IPS-20b (cell line): Measurements from ENCODE around the gene LRRC8D.
"Not testable (repeated sequence)": the region's sequence is repeated elsewhere in the genome, so short reads cannot be mapped to it uniquely, and the experiment has no call there.

ENCODE experiments used
- H3K27ac ChIP-seq: one replicate; pipeline ENCODE4 v1.5.1; 2013; ENCODE audit warnings: low read length
- H3K27me3 ChIP-seq: 2 replicates; pipeline ENCODE4 v1.6.1; 2013; ENCODE audit warnings: mild to moderate bottlenecking, low read length, inconsistent platforms; ENCODE audit not compliant: insufficient read depth
- H3K36me3 ChIP-seq: 2 replicates; pipeline ENCODE4 v1.6.1; 2013; ENCODE audit warnings: low read depth, mild to moderate bottlenecking, inconsistent platforms, low read length, moderate library complexity; ENCODE audit not compliant: insufficient read depth
- H3K4me1 ChIP-seq: 2 replicates; pipeline ENCODE4 v1.6.1; 2013; ENCODE audit warnings: mild to moderate bottlenecking, control low read depth, inconsistent platforms, low read length, moderate library complexity; ENCODE audit not compliant: insufficient read depth
- H3K4me3 ChIP-seq: 2 replicates; pipeline ENCODE4 v1.5.1; 2013; ENCODE audit warnings: mild to moderate bottlenecking, low read length, inconsistent platforms
- H3K9ac ChIP-seq: 2 replicates; pipeline ENCODE4 v1.6.1; 2013; ENCODE audit warnings: low read depth, mild to moderate bottlenecking, inconsistent platforms, low read length, moderate library complexity
- H3K9me3 ChIP-seq: 2 replicates; pipeline ENCODE4 v1.6.1; 2013; ENCODE audit warnings: mild to moderate bottlenecking, low read depth, low read length, inconsistent platforms; ENCODE audit not compliant: insufficient read depth

LRRC8D gene

GRCh38 chr1:89820422-89821321, at the start of gene LRRC8D:
Gene LRRC8D (plus strand): TSS chr1:89821032. CDS start chr1:89933069, 112,037 bp downstream.
- Histone ChIP-seq H3K27me3 (peaks cover 12% of the 10 kb centered on the region), H3K36me3 (peaks cover 14% of the 10 kb centered on the region; the same call in 1 of the 2 replicates), H3K9me3 (no peaks in the 10 kb centered on the region), H3K4me3 (peak within 1 kb of the TSS; percentile 97), H3K27ac (peak within 1 kb of the TSS; percentile 53), H3K4me1 (peaks cover 13% of the 10 kb centered on the region), H3K9ac (peak within 1 kb of the TSS; percentile 92)

DNA sequence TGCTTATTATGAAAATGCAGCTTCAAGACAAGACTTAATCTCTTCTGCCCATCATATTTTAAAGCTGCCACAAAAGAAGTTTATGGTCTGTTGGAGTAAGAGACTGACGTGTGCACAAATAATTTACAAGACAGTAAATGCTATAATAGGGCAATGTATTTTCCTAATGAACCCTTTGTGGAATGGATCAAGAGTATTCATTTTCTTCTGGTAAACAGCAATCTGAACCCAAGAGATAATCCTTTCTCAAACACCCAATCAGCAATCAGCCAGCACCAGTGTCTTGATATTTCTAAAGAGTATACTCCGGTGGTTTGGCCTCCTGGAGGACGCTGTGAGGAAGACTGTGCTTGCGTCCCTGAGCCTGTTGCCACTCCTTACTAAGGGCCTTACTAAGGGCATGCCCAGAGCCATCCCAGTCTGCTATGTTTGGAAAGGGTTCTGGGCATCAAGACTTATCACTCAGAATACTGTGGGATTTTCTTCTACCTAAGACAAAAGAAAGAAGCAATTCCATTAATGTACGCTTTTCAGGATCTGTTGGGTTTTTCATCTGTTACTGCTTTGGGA, 48.8 kb upstream of the LRRC8D start:
- H3K27me3 ChIP-seq, result no peaks in the 10 kb centered on the region
- no peak overlapping the region for H3K27ac ChIP-seq
- no peak overlapping the region for H3K9ac ChIP-seq
- no peaks in the 10 kb centered on the region for H3K4me1 ChIP-seq
- H3K36me3 ChIP-seq, result no peaks in the 10 kb centered on the region
- H3K4me3 ChIP-seq, result no peak overlapping the region
- H3K9me3 ChIP-seq, result no peaks in the 10 kb centered on the region

DNA sequence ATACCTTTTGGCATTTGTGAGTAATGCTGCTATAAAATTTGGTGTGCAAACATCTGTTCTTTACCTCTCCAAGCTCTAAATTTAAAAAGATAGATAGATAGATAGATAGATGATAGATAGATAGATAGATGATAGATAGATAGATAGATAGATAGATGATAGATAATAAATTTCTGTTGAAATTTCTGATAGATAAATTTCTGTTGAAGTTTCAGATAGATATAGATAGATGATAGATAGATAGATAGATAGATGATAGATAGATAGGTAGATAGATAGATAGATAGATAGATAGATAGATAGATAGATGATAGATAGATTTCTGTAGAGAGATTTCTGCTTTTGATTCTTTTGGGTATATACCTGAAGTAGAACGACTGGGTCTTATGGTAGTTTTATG, 44.7 kb upstream of the LRRC8D start:
- H3K4me1 ChIP-seq, H3K27me3 ChIP-seq, H3K27ac ChIP-seq, H3K36me3 ChIP-seq, H3K9ac ChIP-seq, H3K9me3 ChIP-seq, H3K4me3 ChIP-seq: not testable (repeated sequence)

DNA sequence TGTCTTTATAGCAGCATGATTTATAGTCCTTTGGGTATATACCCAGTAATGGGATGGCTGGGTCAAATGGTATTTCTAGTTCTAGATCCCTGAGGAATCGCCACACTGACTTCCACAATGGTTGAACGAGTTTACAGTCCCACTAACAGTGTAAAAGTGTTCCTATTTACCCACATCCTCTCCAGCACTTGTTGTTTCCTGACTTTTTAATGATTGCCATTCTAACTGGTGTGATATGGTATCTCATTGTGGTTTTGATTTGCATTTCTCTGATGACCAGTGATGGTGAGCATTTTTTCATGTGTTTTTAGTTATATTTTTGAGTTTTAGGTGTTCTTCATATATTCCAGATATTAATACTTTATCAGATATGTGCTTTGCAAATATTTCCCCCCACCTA, 43.6 kb upstream of the LRRC8D start:
- H3K9me3 ChIP-seq, H3K4me3 ChIP-seq, H3K9ac ChIP-seq, H3K27me3 ChIP-seq, H3K27ac ChIP-seq, H3K4me1 ChIP-seq, H3K36me3 ChIP-seq: not testable (repeated sequence)

DNA sequence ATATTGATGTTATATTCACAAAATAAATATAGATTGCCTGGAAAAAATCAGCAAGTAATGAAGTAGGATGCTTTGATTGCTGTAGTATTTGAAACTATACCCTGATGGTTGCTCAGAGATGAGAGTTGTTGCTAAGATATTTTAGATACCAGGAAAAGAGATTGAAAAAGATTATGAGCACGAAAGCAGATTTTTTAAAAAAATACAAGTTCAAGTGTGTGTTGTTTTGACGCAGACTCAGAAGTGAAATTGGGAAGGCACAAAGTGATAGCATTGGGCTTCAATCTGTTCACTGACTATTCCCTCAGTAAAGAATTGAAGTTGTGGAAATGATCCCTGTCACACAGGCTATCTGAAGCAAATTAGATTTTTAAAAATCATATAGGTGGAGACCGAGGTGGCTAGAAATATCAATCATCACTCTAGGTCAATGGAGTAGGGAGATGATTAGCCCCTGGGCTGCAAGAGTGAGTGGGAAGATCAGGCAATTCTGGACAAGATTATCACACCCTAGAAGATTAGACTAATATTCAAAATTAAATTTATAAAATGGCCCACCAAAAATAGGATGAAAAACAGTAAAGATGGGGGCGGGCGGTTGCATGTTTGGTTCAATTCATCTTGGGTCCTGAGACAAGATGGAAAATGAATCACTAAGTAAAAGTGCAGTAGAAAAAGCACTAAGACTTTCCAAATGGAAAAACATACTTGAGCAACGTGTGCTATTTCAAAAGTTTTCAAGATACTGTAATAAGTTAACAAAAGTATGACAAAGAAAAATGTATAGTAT, 41.5 kb upstream of the LRRC8D start:
- H3K9ac ChIP-seq, result no peak overlapping the region
- H3K4me1 ChIP-seq, result no peaks in the 10 kb centered on the region
- no peaks in the 10 kb centered on the region for H3K27me3 ChIP-seq
- H3K9me3 ChIP-seq, result no peaks in the 10 kb centered on the region
- H3K36me3 ChIP-seq, result no peaks in the 10 kb centered on the region
- no peak overlapping the region for H3K4me3 ChIP-seq
- no peak overlapping the region for H3K27ac ChIP-seq

GRCh38 chr1:89780721-89781120, 40.1 kb upstream of the LRRC8D start:
- Histone ChIP-seq H3K27ac (no peak overlapping the region), H3K9ac (no peak overlapping the region), H3K9me3 (no peaks in the 10 kb centered on the region), H3K4me3 (no peak overlapping the region), H3K36me3 (no peaks in the 10 kb centered on the region), H3K27me3 (no peaks in the 10 kb centered on the region), H3K4me1 (no peaks in the 10 kb centered on the region)

DNA sequence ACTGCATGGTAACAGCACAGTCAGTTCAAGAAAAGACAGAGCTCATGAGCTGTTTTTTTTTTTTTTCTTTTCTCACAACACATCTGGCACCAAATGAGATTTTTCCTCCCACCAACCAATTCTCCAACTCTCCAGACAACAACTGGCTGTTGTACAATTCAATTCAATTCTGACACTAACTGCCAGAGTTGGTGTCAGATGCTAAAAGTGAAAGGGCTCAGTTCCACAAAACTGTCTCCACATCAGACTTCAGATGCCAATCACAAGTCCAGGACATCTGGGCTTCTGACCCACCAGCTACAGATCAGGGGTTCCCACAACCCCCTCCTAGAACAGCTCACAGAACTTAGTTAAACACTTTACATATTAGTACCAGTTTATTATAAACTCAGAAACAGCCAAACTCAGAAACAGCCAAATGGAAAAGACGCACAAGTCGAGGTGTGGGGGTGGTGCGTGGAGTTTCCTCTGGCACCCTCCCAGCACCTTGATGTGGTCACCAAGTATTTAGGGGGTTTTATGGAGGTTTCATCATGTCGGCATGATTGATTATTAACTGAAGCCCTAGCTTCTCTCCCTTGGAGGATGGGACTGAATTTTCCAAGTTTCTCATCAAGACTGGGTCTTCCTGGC, 39.2 kb upstream of the LRRC8D start:
- Histone ChIP-seq H3K9me3 (no peaks in the 10 kb centered on the region), H3K36me3 (no peaks in the 10 kb centered on the region), H3K9ac (no peak overlapping the region), H3K4me1 (no peaks in the 10 kb centered on the region), H3K27ac (no peak overlapping the region), H3K4me3 (no peak overlapping the region), H3K27me3 (no peaks in the 10 kb centered on the region)

GRCh38 chr1:89786628-89787214, 34.1 kb upstream of the LRRC8D start:
- H3K27me3 ChIP-seq, result no peaks in the 10 kb centered on the region
- H3K36me3 ChIP-seq, result no peaks in the 10 kb centered on the region
- no peak overlapping the region for H3K27ac ChIP-seq
- H3K4me1 ChIP-seq, result no peaks in the 10 kb centered on the region
- H3K9me3 ChIP-seq, result no peaks in the 10 kb centered on the region
- no peak overlapping the region for H3K9ac ChIP-seq
- no peak overlapping the region for H3K4me3 ChIP-seq

- no peak overlapping the region for H3K4me3 ChIP-seq
- no peak overlapping the region for H3K9ac ChIP-seq
- H3K27ac ChIP-seq, result no peak overlapping the region
- no peaks in the 10 kb centered on the region for H3K4me1 ChIP-seq
- H3K9me3 ChIP-seq, result no peaks in the 10 kb centered on the region
- no peaks in the 10 kb centered on the region for H3K36me3 ChIP-seq
- H3K27me3 ChIP-seq, result no peaks in the 10 kb centered on the region
Measured at GRCh38 chr1:89790592-89790991, 30.2 kb upstream of the LRRC8D start.

DNA sequence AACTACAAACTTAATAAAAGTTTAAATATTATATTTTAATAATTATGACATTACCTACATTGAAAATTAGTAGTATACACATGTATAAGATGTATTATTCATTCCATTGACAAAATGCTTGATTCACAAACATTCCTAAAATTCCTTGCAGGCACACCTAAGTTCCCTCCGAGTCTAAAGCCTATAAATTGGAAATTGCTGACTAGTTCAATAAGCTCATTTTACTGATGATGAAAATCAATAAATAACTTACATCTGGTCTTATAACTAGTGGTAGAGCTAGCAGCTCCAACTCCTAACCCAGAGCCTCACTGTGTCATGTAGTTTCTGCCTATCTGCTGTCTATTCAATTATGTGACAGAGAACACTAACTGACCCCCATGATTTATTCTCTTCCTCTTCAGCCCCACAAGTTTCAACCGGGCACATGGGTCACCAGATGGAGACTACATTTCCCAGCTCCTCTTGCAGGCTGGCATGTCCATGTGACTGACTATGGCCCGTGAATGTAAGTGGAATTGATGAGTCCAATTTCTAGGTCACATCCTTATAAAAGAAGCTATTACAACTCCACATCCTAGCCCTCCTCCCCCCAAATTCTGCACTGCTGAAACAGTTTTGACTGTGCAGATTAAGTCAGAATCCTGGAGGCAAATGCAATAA, 29.6 kb upstream of the LRRC8D start:
- Histone ChIP-seq H3K4me1 (no peaks in the 10 kb centered on the region), H3K9ac (no peak overlapping the region), H3K9me3 (no peaks in the 10 kb centered on the region), H3K4me3 (no peak overlapping the region), H3K27me3 (no peaks in the 10 kb centered on the region), H3K36me3 (no peaks in the 10 kb centered on the region), H3K27ac (no peak overlapping the region)

DNA sequence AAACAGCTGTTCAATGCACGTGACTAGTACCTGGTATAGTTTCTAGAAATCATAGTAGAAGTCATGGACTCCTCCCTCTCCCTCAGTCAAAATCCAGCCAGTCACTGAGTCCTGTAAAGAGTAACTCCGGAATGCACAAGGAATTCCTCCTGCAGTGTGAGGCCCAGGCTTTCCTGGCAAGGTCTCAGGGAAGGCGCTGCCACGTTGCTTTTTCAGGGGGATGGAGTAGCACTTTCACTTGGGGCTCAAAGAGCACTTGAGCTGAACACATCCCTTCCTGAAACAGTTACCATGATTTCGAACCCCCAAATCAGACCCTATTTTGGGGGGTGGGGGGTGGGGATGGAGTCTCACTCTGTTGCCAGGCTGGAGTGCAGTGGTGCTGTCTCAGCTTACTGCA, 26.4 kb upstream of the LRRC8D start:
- no peaks in the 10 kb centered on the region for H3K36me3 ChIP-seq
- H3K4me1 ChIP-seq, result no peaks in the 10 kb centered on the region
- H3K4me3 ChIP-seq, result no peak overlapping the region
- H3K27ac ChIP-seq, result no peak overlapping the region
- H3K9ac ChIP-seq, result no peak overlapping the region
- H3K9me3 ChIP-seq, result no peaks in the 10 kb centered on the region
- no peaks in the 10 kb centered on the region for H3K27me3 ChIP-seq
